HUES6 (cell line): Measurements from ENCODE around the gene RCOR2.

Experiments
- H3K27ac ChIP-seq: 2 replicates; pipeline ENCODE4 v1.7.0; 2013; ENCODE audit warnings: low read depth, mild to moderate bottlenecking, low read length, inconsistent platforms
- H3K27me3 ChIP-seq: 2 replicates; pipeline ENCODE4 v1.6.1; 2013; ENCODE audit warnings: low read length; ENCODE audit not compliant: control insufficient read depth, insufficient read depth
- H3K36me3 ChIP-seq: 2 replicates; pipeline ENCODE4 v1.6.1; 2013; ENCODE audit warnings: low read length; ENCODE audit not compliant: control insufficient read depth, insufficient read depth
- H3K4me1 ChIP-seq: 2 replicates; pipeline ENCODE4 v1.6.1; 2013; ENCODE audit warnings: low read length; ENCODE audit not compliant: control insufficient read depth, insufficient read depth
- H3K4me3 ChIP-seq: 2 replicates; pipeline ENCODE4 v1.5.1; 2013; ENCODE audit warnings: low read depth, low read length
- H3K9ac ChIP-seq: one replicate; pipeline ENCODE4 v1.6.1; 2013; ENCODE audit warnings: mild to moderate bottlenecking, low read length
- H3K9me3 ChIP-seq: 2 replicates; pipeline ENCODE4 v1.6.1; 2013; ENCODE audit warnings: low read depth, low read length; ENCODE audit not compliant: control insufficient read depth, insufficient read depth

The RCOR2 gene

DNA sequence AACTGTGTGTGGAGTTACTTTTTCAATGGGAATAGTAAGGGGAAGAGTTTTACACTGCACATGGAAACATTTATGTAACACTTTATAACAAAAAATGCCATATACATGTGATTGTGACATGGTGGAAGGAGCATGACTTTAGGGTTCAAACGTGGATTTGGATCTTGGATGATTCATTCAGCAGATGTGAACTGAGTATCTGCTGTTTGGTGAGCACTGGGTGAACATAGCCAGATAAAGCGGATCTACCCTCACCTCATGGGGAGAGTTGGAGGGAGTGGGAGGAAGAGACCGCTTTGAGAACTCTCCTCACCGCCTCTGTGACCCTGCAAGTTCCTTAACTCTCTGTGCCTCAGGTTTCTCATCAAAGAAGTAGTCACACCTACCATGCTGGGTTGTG, 24.9 kb upstream of the RCOR2 start:
- H3K27me3 ChIP-seq, result no peaks in the 10 kb centered on the region
- no peaks in the 10 kb centered on the region for H3K9me3 ChIP-seq
- no peak overlapping the region for H3K9ac ChIP-seq
- H3K4me3 ChIP-seq, result no peak overlapping the region
- H3K36me3 ChIP-seq, result peaks cover 15% of the 10 kb centered on the region
- H3K4me1 ChIP-seq, result peaks cover 13% of the 10 kb centered on the region; the same call in 1 of the 2 replicates
- no peak overlapping the region for H3K27ac ChIP-seq

DNA sequence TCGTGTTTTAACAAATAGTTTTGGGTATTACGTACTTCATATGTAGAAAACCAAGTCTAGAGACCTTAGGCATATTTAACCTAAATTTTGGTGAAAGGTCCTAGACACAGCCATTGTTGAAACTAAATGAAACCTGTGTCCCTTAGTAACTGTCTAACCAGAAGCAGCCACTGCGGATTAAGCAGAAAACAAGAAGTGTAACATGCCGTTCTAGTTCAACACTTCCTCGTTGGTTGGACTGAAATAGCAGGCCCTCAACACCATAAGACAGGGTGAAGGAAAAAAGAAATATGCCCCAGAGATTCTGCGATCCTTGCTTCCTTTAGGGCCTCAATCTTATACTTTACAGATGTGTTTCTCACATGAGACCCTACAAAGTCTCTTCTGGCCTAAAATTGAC, 23.8 kb upstream of the RCOR2 start:
- Histone ChIP-seq H3K27ac (no peak overlapping the region), H3K36me3 (peaks cover 6% of the 10 kb centered on the region), H3K27me3 (no peaks in the 10 kb centered on the region), H3K9me3 (no peaks in the 10 kb centered on the region), H3K4me3 (no peak overlapping the region), H3K9ac (no peak overlapping the region), H3K4me1 (peaks cover 13% of the 10 kb centered on the region; the same call in 1 of the 2 replicates)

DNA sequence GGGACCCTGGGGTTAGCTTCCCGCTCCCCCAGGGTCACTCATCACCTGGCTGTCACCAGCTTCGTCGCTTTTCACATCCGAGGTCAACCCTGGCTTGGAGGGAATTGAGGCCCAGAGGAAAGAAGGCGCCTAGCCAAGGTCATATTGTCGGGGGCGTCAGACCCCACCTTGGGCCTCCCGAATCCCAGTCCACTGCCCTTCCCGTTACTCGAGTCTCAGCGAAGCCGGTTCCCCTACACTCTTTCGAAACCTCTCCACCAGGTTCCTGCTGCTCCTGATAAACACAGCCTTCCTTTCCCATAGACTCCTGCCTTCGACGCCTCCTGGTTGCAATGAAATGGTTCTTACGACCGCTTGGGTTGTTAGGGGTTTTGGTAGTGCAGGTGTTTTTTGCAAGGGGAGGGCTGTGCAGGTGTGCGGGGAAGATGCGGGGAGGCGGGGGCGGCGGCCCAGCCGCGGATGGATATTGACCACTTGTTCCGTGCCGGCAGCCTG, 22.5 kb upstream of the RCOR2 start:
- Histone ChIP-seq H3K36me3 (peaks cover 6% of the 10 kb centered on the region), H3K9me3 (no peaks in the 10 kb centered on the region), H3K9ac (peak overlapping the region; percentile 90), H3K4me3 (peak overlapping the region; percentile 97), H3K4me1 (0 out of 2 replicates have a peak, but pooled peaks cover 4% of the 10 kb centered on the region), H3K27ac (peak overlapping the region; percentile 86), H3K27me3 (no peaks in the 10 kb centered on the region)

DNA sequence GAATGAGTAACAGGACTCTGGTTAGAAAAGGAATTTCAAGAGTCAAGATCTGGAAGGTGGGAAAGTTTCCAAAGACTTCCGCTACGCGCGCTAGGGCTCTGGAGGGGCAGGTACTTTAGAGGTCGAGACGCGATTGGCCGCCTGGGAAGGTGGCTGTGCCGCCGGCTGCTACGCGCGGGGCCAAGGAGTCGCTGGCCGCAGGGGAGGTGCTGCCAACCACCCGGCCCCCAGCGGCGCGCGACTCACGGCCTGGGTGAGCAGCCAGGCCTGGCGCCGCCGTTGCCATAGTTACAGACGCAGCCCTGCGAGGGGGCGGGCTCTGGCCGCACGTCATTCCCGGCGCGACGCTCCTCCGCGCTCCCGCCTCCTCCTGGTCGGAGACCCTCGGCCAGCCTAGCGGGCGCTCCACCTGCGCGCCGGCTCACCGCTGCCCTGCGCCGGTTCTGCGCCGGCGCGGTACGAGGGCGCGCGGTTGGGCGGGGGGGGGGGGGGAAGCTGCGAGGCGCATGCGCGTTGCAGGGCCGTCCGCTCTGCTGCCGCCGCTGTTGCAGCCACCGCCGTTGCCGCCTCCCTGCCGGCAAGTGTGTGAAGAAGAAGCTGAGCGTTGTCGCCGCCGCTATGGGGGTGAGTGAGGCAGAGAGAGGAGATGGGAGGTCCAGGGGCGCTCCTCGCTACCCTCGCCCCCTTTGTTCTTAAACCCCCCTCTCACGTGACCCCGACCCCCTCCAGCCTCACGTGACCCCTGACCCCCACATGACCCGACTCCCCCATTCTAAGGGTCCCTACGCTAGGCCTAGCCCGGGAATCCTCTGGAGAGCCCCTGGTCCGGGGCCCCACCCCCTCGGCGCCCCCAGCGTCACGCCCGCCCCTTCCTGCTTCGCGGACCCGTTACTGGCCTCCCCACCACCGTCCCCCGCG, 21.8 kb upstream of the RCOR2 start, which contains the start of gene NAA40:
TSS of gene NAA40 (plus strand) at position 524 of the 918 bp plus-strand sequence. CDS start at position 619, 95 bp downstream.
- Histone ChIP-seq H3K4me1 (0 out of 2 replicates have a peak, but pooled peaks cover 4% of the 10 kb centered on the region), H3K9ac (peak within 1 kb of the TSS; percentile 90), H3K4me3 (peak within 1 kb of the TSS; percentile 97), H3K36me3 (peaks cover 6% of the 10 kb centered on the region), H3K27ac (peak within 1 kb of the TSS; percentile 86), H3K9me3 (no peaks in the 10 kb centered on the region), H3K27me3 (no peaks in the 10 kb centered on the region)

DNA sequence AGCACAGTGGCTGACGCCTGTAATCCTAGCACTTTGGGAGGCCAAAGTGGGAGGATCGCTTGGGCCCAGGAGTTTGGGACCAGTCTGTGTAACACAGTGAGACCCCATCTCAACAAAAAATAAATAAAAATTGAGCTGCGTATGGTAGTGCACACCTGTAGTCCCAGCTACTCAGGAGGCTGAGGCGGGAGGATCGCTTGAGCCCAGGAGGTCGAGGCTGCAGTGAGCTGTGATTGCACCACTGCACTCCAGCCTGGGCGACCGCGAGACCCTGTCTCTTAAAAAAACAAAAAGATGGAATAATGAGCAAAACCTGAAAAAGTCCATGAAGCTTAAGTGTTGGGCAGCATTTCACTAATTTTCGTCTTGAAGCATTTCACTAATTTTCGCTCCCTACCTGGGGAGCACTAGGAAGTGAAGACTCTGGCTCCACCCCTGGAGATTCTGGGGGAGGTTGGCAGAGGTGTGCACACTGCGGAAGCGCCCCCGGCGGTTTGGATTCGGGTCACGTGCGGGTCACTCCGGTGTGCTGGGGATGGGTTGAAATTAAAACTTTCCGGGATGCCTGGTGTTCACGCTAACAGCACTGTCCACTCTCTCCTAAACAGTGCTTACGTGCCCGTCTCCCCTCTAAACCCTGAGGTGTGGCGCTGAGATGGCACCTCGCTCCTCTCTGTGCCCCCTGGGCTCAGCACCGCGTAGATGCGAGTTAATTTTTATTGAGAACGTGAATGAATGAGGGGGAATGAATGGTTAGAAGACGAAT, 20.9 kb upstream of the RCOR2 start:
- peak overlapping the region; percentile 9 for H3K9ac ChIP-seq
- no peak overlapping the region; the same call in 1 of the 2 replicates for H3K27ac ChIP-seq
- H3K27me3 ChIP-seq, result no peaks in the 10 kb centered on the region
- H3K9me3 ChIP-seq, result no peaks in the 10 kb centered on the region
- peak overlapping the region; percentile 61 for H3K4me3 ChIP-seq
- H3K36me3 ChIP-seq, result peaks cover 4% of the 10 kb centered on the region
- 0 out of 2 replicates have a peak, but pooled peaks cover 4% of the 10 kb centered on the region for H3K4me1 ChIP-seq

DNA sequence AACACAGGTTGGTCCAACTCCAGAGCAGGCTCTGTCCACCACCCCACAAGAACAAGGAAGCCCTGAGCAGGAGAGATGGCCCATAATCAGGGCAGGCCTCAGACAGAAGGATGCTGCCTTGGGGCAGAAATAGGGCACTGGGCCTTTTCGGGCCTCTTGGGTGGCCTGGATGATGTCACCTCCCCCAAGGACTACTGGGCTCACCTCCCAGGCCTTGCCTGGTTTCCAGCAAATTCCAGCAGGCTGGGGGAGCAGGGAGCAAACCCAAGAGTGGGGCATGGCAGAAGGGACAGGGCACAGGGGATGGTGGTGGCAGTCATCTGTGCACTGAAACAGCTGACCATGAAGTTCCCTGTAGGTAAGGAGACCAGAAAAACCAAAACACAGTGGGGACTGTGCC, 16.5 kb upstream of the RCOR2 start:
- Histone ChIP-seq H3K36me3 (no peaks in the 10 kb centered on the region), H3K27ac (no peak overlapping the region), H3K4me3 (no peak overlapping the region), H3K9me3 (no peaks in the 10 kb centered on the region), H3K27me3 (peaks cover 1% of the 10 kb centered on the region), H3K4me1 (peaks cover 2% of the 10 kb centered on the region; the same call in 1 of the 2 replicates), H3K9ac (no peak overlapping the region)

DNA sequence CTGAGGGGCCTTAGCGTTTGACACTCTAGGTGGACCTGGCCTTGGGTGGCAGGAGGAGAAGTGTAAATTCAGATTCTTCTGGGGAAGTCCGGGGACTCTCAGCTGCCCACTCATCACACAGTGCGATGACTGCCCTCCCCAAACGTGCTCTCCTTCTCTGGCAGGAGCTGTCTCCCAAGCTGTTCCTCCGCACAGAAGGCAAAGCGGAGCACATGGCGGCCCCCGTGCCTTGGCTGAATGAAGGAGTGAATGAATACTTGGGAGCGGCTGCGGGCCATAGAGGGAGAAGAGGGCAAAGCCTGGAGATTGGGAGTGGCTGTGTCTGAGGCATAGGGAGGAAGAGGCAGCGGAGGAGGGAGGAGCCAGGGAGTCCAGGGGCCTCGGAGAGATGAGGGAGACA, 14.9 kb upstream of the RCOR2 start:
- H3K4me1 ChIP-seq, result peaks cover 2% of the 10 kb centered on the region; the same call in 1 of the 2 replicates
- H3K9ac ChIP-seq, result no peak overlapping the region
- H3K9me3 ChIP-seq, result no peaks in the 10 kb centered on the region
- peaks cover 12% of the 10 kb centered on the region for H3K27me3 ChIP-seq
- no peaks in the 10 kb centered on the region for H3K36me3 ChIP-seq
- no peak overlapping the region for H3K27ac ChIP-seq
- no peak overlapping the region for H3K4me3 ChIP-seq

DNA sequence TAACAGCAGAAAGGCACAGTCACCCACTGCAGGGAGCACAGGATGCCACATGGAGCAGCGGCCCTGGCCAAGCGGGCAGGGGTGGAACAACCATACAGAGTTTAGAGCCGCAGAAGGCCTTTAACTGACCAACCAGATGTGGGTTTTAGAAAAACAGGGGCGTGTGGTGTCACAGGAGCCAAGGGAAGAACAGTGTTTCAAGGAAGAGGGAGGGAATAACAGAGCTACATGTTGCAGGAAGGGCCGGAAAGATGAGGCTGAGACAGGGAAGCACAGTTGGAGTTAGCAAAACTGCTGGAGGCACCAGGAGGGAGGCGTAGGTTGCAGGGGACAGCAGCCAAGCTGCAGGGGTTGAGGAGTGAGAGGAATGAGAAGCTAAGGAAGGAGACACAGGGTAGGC, 14.1 kb upstream of the RCOR2 start:
- peaks cover 2% of the 10 kb centered on the region; the same call in 1 of the 2 replicates for H3K4me1 ChIP-seq
- H3K9me3 ChIP-seq, result no peaks in the 10 kb centered on the region
- no peak overlapping the region for H3K9ac ChIP-seq
- no peaks in the 10 kb centered on the region for H3K36me3 ChIP-seq
- peaks cover 12% of the 10 kb centered on the region for H3K27me3 ChIP-seq
- no peak overlapping the region for H3K27ac ChIP-seq
- no peak overlapping the region for H3K4me3 ChIP-seq

DNA sequence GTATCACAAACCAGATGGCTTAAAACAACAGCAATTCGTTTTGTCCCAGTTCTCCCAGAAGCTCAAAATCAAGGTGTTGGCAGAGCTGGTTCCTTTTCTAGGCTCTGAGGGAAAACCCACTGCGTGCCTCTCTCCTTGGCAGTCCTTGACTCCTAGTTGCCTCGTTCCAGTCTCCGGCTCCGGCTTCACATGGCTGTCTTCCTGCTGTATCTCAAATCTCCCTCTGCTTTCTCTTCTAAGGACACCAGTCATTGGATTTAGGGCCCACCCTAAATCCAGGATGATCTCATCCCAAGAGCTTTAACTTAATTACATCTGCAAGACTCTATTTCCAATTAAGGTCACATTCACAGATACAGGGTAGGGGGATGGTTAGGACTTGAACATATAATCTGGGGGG, 12.7 kb upstream of the RCOR2 start:
- Histone ChIP-seq H3K4me1 (peaks cover 2% of the 10 kb centered on the region; the same call in 1 of the 2 replicates), H3K27me3 (peaks cover 17% of the 10 kb centered on the region), H3K9me3 (no peaks in the 10 kb centered on the region), H3K4me3 (no peak overlapping the region), H3K9ac (no peak overlapping the region), H3K27ac (no peak overlapping the region), H3K36me3 (no peaks in the 10 kb centered on the region)

DNA sequence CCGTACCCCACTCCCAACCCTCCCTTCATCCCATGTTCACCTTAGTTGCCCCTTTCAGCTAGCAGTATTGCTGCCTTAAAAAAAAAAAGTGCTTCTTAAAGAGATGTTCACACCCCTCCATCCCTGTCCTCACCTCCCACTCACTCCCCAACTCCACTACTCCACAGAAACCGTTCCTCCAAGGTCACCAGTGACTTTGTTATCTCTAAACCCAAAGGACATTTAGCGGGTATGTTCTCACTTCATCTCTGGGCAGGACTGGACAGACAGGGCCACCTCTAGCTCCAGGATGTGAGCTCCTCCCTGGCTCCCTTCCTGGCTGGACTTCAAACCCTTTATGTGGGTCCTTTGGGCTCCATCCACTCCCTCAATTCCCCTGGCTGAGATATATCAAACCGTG, 6.4 kb upstream of the RCOR2 start:
- Histone ChIP-seq H3K27me3 (peaks cover 20% of the 10 kb centered on the region), H3K27ac (no peak overlapping the region), H3K9ac (no peak overlapping the region), H3K36me3 (no peaks in the 10 kb centered on the region), H3K4me3 (no peak overlapping the region), H3K9me3 (peaks cover 8% of the 10 kb centered on the region; the same call in 1 of the 2 replicates), H3K4me1 (peaks cover 26% of the 10 kb centered on the region)
